ENCODE data around the gene CEP290. TPM values are rescaled to one million over a fixed set of nuclear protein-coding genes. Genes with fewer than 3 reads are reported as not detected.
A peak's percentile ranks its signal among the peaks of the same experiment; 100 is the strongest.

CEP290 gene
- total and polyA plus RNA-seq, 10 donors: 4.2 to 27.1 (median 15.3) TPM

DNA sequence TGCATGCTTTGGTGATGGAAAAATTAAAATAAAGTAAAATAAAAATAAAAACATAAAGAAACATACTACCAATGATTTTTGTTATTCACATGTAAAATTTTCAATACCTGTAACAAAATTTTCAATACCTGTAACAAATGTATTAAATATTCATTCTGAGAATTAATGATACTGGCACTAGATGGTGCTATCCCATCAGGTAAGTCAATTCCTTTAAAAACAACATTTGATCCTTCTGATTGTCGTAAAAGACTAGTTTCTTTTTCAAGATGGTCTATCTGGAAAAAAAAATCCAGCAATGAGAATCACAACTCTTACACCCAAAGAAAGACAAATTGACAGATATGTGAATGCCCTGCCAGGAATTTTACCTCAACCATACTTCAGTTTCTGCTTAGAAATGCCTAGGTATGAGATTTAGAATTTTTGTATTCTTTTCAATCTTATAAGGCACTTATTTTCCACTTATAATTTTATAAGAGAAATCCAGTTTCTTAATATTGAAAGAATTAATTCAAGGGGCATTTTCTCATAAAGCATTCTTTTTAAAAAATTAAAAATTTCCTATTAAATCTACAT, 30.7 kb downstream of the CEP290 start:
- DNase-seq: no peak
- intact Hi-C loops (cut with DNase I; ENCODE audit: low total_unique reads): no loop called here
- no peak overlapping the region for H3K4me3 ChIP-seq
- TF ChIP-seq, protein P1, sequence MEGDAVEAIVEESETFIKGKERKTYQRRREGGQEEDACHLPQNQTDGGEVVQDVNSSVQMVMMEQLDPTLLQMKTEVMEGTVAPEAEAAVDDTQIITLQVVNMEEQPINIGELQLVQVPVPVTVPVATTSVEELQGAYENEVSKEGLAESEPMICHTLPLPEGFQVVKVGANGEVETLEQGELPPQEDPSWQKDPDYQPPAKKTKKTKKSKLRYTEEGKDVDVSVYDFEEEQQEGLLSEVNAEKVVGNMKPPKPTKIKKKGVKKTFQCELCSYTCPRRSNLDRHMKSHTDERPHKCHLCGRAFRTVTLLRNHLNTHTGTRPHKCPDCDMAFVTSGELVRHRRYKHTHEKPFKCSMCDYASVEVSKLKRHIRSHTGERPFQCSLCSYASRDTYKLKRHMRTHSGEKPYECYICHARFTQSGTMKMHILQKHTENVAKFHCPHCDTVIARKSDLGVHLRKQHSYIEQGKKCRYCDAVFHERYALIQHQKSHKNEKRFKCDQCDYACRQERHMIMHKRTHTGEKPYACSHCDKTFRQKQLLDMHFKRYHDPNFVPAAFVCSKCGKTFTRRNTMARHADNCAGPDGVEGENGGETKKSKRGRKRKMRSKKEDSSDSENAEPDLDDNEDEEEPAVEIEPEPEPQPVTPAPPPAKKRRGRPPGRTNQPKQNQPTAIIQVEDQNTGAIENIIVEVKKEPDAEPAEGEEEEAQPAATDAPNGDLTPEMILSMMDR (IDR thresholded peaks at IDR 0.05 in 8 of 11, conservative IDR thresholded peaks at IDR 0.05 in 3 of 11): peak in 4 of 11 experiments; percentile 20 to 48 (median 28)
- no peak for TF ChIP-seq POLR2AphosphoS5 (IDR thresholded peaks at IDR 0.05)
- no peaks in the 10 kb centered on the region for H3K27me3 ChIP-seq (replicated peaks in 1 of 7)
- H3K27ac ChIP-seq: no peak overlapping the region
- H3K4me1 ChIP-seq: no peaks in the 10 kb centered on the region
- 33 to 55% (median 48%) methylated on average over 1 of the region's 1 CpG for WGBS, 5 donors
- peaks cover 3 to 92% (median 20%) of the 10 kb centered on the region in 6 donors for H3K36me3 ChIP-seq
- no peaks in the 10 kb centered on the region for H3K9me3 ChIP-seq

DNA sequence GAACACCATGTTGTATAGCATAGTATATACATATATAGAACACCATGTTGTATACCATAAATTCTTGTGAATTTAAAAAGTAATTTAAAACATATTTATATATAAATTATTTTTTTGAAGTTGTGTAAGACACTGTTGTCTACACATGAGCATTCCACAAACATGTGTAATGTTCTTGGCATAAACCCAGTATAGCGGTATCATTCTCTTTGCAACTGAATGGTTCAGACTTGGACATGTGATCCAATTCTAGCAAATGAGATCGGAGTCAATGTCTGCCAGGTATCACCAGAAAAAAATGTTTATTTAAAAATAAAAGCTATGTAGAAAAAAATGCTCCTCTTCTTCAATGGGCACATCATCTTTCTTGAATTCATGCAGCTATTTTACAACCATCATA, 33.9 kb downstream of the CEP290 start:
- peaks cover 3 to 92% (median 22%) of the 10 kb centered on the region in 6 donors for H3K36me3 ChIP-seq

DNA sequence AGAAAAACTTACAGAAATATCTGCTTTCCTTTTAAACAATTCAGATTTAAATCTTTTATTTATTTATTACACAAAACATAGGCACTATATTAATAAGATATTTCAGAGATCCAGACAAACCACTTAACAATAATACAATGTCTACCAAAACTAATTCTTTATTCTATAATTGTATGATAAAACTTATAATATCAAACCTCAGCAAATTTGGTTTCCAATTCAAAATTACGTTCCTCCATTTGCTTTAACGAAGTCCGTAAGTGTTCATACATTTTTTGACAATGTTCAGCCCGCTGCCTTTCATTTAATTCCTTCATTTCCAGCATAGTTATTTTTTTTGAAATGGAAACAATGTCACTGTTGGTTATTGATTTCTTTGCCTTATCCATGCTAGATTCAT, 48.3 kb downstream of the CEP290 start:
- no peaks in the 10 kb centered on the region for H3K4me1 ChIP-seq
- 95 to 99% (median 96%) methylated on average over 4 of the region's 4 CpGs for WGBS, 5 donors
- intact Hi-C loops (cut with DNase I; ENCODE audit: low total_unique reads): no loop called here
- no peaks in the 10 kb centered on the region for H3K9me3 ChIP-seq
- DNase-seq: no peak
- H3K36me3 ChIP-seq: peaks cover 0 to 69% (median 21%) of the 10 kb centered on the region in 6 donors
- no peaks in the 10 kb centered on the region for H3K27me3 ChIP-seq (replicated peaks in 1 of 7)
- no peak overlapping the region for H3K4me3 ChIP-seq
- H3K27ac ChIP-seq: no peak overlapping the region
- TF ChIP-seq POLR2A (IDR thresholded peaks at IDR 0.05): no peak

More for the DNA sequence above, 33.9 kb downstream of the CEP290 start:
- Histone ChIP-seq H3K27me3 (replicated peaks in 1 of 7) (no peaks in the 10 kb centered on the region), H3K4me1 (no peaks in the 10 kb centered on the region), H3K9me3 (no peaks in the 10 kb centered on the region), H3K4me3 (no peak overlapping the region), H3K27ac (no peak overlapping the region)
- intact Hi-C loops (cut with DNase I; ENCODE audit: low total_unique reads): no loop called here
- DNase-seq: no peak
- WGBS, 5 donors: 95 to 99% (median 98%) methylated on average over 2 of the region's 2 CpGs
- TF ChIP-seq POLR2AphosphoS5 (IDR thresholded peaks at IDR 0.05) (no peak), POLR2A (IDR thresholded peaks at IDR 0.05) (no peak)
- TF ChIP-seq, protein P1 (IDR thresholded peaks at IDR 0.05 in 8 of 11, conservative IDR thresholded peaks at IDR 0.05 in 3 of 11): no peak

DNA sequence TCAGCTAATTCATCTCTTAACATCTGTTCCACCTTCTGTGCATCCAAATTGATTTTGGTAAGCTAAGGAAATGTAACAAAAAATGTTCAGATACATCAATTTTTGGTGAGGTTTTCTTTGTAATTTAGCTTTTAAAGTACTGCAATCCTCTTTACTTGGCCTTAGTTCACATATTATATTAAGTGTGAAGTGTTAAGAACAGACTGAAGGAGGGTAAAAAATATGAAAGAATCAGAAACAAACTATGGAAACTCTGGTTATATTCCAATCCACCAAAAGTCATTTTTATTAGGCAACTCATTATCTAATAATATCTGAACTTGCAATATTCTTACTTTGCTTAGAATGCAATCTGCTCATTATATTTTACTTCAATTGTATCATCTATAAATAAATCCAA, 49.1 kb downstream of the CEP290 start:
- no peaks in the 10 kb centered on the region for H3K9me3 ChIP-seq
- TF ChIP-seq POLR2A (IDR thresholded peaks at IDR 0.05) (no peak), POLR2AphosphoS5 (IDR thresholded peaks at IDR 0.05) (no peak)
- TF ChIP-seq, protein P1 (IDR thresholded peaks at IDR 0.05 in 8 of 11, conservative IDR thresholded peaks at IDR 0.05 in 3 of 11): no peak
- intact Hi-C loops (cut with DNase I; ENCODE audit: low total_unique reads): no loop called here
- no peak overlapping the region for H3K4me3 ChIP-seq
- H3K27me3 ChIP-seq (replicated peaks in 1 of 7): no peaks in the 10 kb centered on the region
- H3K36me3 ChIP-seq: peaks cover 0 to 69% (median 23%) of the 10 kb centered on the region in 6 donors
- H3K4me1 ChIP-seq: no peaks in the 10 kb centered on the region
- no peak overlapping the region for H3K27ac ChIP-seq
- no peak for DNase-seq

DNA sequence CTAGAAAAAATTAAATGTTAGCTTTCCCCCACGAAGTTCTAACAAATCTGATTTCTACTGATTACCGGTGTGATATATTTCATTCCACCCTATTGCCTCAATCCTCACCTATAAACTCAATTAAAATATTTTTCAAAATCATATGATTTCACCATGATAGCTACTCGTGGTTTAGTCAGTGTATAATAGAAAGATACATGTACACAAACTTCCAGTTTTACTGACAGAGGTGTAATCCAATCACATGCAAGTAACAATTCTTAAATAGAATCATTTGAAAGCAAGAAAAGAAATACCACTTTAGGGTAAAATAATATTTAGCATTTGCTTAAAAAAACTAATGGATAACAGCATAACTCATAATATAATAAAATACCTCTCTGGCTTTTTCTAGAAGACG, 57.7 kb downstream of the CEP290 start:
- TF ChIP-seq POLR2AphosphoS5 (IDR thresholded peaks at IDR 0.05) (no peak), POLR2A (IDR thresholded peaks at IDR 0.05) (no peak)
- H3K27me3 ChIP-seq (replicated peaks in 1 of 7): no peaks in the 10 kb centered on the region
- no peak overlapping the region for H3K4me3 ChIP-seq
- H3K4me1 ChIP-seq: no peaks in the 10 kb centered on the region
- DNase-seq: no peak
- intact Hi-C loops (cut with DNase I; ENCODE audit: low total_unique reads): no loop called here
- H3K27ac ChIP-seq: no peak overlapping the region
- 89 to 97% (median 94%) methylated on average over 4 of the region's 4 CpGs for WGBS, 5 donors
- peaks cover 0 to 99% (median 60%) of the 10 kb centered on the region in 6 donors for H3K36me3 ChIP-seq
- no peaks in the 10 kb centered on the region for H3K9me3 ChIP-seq

Data from spleen (tissue), 11 donors.